ENCODE data around the gene GGT5.
"Not testable (repeated sequence)": the region's sequence is repeated elsewhere in the genome, so short reads cannot be mapped to it uniquely, and the experiment has no call there.

DNA sequence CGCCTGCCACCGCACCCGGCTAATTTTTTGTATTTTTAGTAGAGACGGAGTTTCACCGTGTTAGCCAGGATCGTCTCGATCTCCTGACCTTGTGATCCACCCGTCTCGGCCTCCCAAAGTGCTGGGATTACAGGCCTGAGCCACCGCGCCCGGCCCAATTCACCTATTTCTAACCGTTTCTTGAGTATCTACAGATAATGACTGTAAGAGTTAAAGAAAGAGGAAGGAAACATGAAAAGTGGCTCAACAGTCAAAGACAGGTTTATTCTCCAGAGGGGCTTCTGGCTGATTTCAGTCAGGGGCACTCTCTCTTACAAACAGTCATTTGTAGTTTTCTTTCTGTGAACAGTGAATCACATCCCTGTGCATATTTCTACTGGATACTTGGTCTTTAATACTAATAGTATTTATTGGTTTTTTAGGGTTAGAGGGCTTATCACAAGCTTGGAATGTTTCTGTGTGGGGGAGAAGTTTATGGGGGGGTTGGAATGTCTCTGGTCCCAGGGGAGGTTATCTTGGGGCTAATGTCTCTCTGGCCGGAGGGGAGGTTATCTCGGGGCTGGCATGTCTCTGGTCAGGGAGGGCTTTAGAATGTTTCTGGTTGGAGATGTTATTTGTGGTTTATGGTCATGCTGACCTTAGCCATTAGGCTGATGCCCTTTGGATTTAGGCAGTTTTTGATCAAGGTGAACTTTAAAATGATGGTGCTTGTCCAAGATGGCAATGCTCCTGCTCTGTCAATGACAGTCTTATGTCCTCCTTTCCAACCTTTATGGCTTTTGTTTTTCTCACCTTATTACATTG, 38.2 kb downstream of the GGT5 start:
- TF ChIP-seq, protein P1, sequence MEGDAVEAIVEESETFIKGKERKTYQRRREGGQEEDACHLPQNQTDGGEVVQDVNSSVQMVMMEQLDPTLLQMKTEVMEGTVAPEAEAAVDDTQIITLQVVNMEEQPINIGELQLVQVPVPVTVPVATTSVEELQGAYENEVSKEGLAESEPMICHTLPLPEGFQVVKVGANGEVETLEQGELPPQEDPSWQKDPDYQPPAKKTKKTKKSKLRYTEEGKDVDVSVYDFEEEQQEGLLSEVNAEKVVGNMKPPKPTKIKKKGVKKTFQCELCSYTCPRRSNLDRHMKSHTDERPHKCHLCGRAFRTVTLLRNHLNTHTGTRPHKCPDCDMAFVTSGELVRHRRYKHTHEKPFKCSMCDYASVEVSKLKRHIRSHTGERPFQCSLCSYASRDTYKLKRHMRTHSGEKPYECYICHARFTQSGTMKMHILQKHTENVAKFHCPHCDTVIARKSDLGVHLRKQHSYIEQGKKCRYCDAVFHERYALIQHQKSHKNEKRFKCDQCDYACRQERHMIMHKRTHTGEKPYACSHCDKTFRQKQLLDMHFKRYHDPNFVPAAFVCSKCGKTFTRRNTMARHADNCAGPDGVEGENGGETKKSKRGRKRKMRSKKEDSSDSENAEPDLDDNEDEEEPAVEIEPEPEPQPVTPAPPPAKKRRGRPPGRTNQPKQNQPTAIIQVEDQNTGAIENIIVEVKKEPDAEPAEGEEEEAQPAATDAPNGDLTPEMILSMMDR (conservative IDR thresholded peaks at IDR 0.05) = not testable (repeated sequence)
- not testable (repeated sequence) for TF ChIP-seq EZH2 (IDR thresholded peaks at IDR 0.05; ENCODE audit: low read depth)

Measured in PC-9 (cell line).